Neuronal stem cell (in vitro differentiated cells): ENCODE results near the gene S100Z.

Experiments used
- DNase-seq: peaks from one replicate; pipeline ENCODE4 v3.0.0-alpha.2; 2013; ENCODE audit warnings: low spot score
- H2AFZ ChIP-seq: one replicate; pipeline ENCODE4 v1.6.1; 2013; ENCODE audit warnings: mild to moderate bottlenecking, low read length, inconsistent platforms
- H2AK5ac ChIP-seq: 2 replicates; pipeline ENCODE4 v1.6.1; 2013; ENCODE audit warnings: low read depth, mild to moderate bottlenecking, inconsistent platforms, low read length, moderate library complexity, mixed read lengths
- H2BK120ac ChIP-seq: 2 replicates; pipeline ENCODE4 v1.6.1; 2013; ENCODE audit warnings: low read depth, mild to moderate bottlenecking, inconsistent platforms, low read length, moderate library complexity, mixed read lengths
- H2BK12ac ChIP-seq: one replicate; pipeline ENCODE4 v1.6.1; 2013; ENCODE audit warnings: low read length, inconsistent platforms
- H2BK15ac ChIP-seq: 2 replicates; pipeline ENCODE4 v1.6.1; 2013; ENCODE audit warnings: mild to moderate bottlenecking, low read length, inconsistent platforms, mixed read lengths
- H2BK5ac ChIP-seq: one replicate; pipeline ENCODE4 v1.6.1; 2013; ENCODE audit warnings: inconsistent platforms, mild to moderate bottlenecking, low read length, moderate library complexity
- H3K14ac ChIP-seq: one replicate; pipeline ENCODE4 v1.6.1; 2013; ENCODE audit warnings: low read length, inconsistent platforms
- H3K18ac ChIP-seq: 2 replicates; pipeline ENCODE4 v1.6.1; 2013; ENCODE audit warnings: low read length, inconsistent platforms
- H3K23ac ChIP-seq: 2 replicates; pipeline ENCODE4 v1.6.1; 2013; ENCODE audit warnings: low read depth, mild to moderate bottlenecking, mixed read lengths, low read length, inconsistent platforms; ENCODE audit not compliant: poor library complexity
- H3K27ac ChIP-seq: replicated peaks from 3 replicates; pipeline ENCODE4 v1.5.1; 2013; ENCODE audit warnings: low read length, inconsistent platforms
- H3K27me3 ChIP-seq, 3 experiments: 2 replicates each; pipeline ENCODE4 v1.6.1; 2013; ENCODE audit warnings: low read length in 3 of 3, mild to moderate bottlenecking in 2 of 3, inconsistent platforms in 1 of 3, low read depth in 1 of 3, mixed read lengths in 1 of 3, moderate library complexity in 1 of 3; ENCODE audit not compliant: control insufficient read depth in 3 of 3, insufficient read depth in 3 of 3
- H3K36me3 ChIP-seq, 2 donors: replicated peaks in 1 of 2; 2 replicates each; pipeline ENCODE4 v1.6.1; 2013; ENCODE audit warnings: low read length in 2 of 2; ENCODE audit not compliant: control insufficient read depth in 2 of 2, insufficient read depth in 2 of 2
- H3K4ac ChIP-seq: 2 replicates; pipeline ENCODE4 v1.6.1; 2013; ENCODE audit warnings: inconsistent platforms, mild to moderate bottlenecking, low read length, moderate library complexity
- H3K4me1 ChIP-seq, 2 donors: 1 replicate in 1 of 2; 2 replicates in 1 of 2; pipeline ENCODE4 v1.6.1; 2013; ENCODE audit warnings: low read length in 2 of 2, low read depth in 1 of 2; ENCODE audit not compliant: control insufficient read depth in 2 of 2, insufficient read depth in 1 of 2
- H3K4me2 ChIP-seq: one replicate; pipeline ENCODE4 v1.6.1; 2013; ENCODE audit warnings: mild to moderate bottlenecking, low read length, inconsistent platforms; ENCODE audit not compliant: insufficient read depth, poor library complexity, severe bottlenecking
- H3K4me3 ChIP-seq, 2 donors: 2 replicates each; pipeline ENCODE4 v1.5.1; 2013; ENCODE audit warnings: low read length in 2 of 2, mild to moderate bottlenecking in 2 of 2, inconsistent platforms in 1 of 2, moderate library complexity in 1 of 2
- H3K79me1 ChIP-seq: one replicate; pipeline ENCODE4 v1.6.1; 2013; ENCODE audit warnings: low read depth, mild to moderate bottlenecking, inconsistent platforms, low read length, moderate library complexity
- H3K9ac ChIP-seq: one replicate; pipeline ENCODE4 v1.6.1; 2013; ENCODE audit warnings: mild to moderate bottlenecking, low read depth, low read length, inconsistent platforms; ENCODE audit not compliant: poor library complexity
- H3K9me3 ChIP-seq, 2 donors: replicated peaks in 1 of 2; 2 replicates each; pipeline versions ENCODE3 to v1.6.1; 2013; ENCODE audit warnings: low read length in 2 of 2, mild to moderate bottlenecking in 2 of 2, inconsistent platforms in 1 of 2, low read depth in 1 of 2, mixed read lengths in 1 of 2, moderate library complexity in 1 of 2; ENCODE audit not compliant: control insufficient read depth in 2 of 2, insufficient read depth in 1 of 2
- H4K8ac ChIP-seq: one replicate; pipeline ENCODE4 v1.6.1; 2013; ENCODE audit warnings: low read depth, mild to moderate bottlenecking, inconsistent platforms, low read length, moderate library complexity
- H4K91ac ChIP-seq: one replicate; pipeline ENCODE4 v1.6.1; 2013; ENCODE audit warnings: low read length, low read depth, mild to moderate bottlenecking, inconsistent platforms; ENCODE audit not compliant: poor library complexity
- WGBS, 2 donors: extraction: QIAGEN DNeasy Blood & Tissue Kit; methylation state at CpG; one replicate each; pipeline ENCODE4 v1.1.7; 2013; ENCODE audit warnings: missing lambda C conversion rate in 2 of 2, mixed read lengths in 1 of 2; ENCODE audit not compliant: insufficient read length in 2 of 2, insufficient replicate concordance in 1 of 2; ENCODE audit errors: extremely low coverage in 2 of 2; 5-methylcytosine and 5-hydroxymethylcytosine counted together

The S100Z gene

GRCh38 chr5:76804266-76804665 lies 45.5 kb upstream of the S100Z start:
- no peak overlapping the region for H3K4ac ChIP-seq
- H2AFZ ChIP-seq: no peak overlapping the region
- no peak overlapping the region for H3K9ac ChIP-seq
- H3K27ac ChIP-seq: no peak overlapping the region
- H3K27me3 ChIP-seq: no peaks in the 10 kb centered on the region
- no peak overlapping the region for H3K23ac ChIP-seq
- no peak overlapping the region for H3K14ac ChIP-seq
- peaks cover 22 to 29% of the 10 kb centered on the region in 2 donors for H3K4me1 ChIP-seq
- H3K79me1 ChIP-seq: no peaks in the 10 kb centered on the region
- no peak overlapping the region for H3K4me3 ChIP-seq
- H3K9me3 ChIP-seq: no peaks in the 10 kb centered on the region
- H4K91ac ChIP-seq: no peak overlapping the region
- H3K4me2 ChIP-seq: no peak overlapping the region
- H2AK5ac ChIP-seq: peak overlapping the region; percentile 30
- no peak overlapping the region for H2BK5ac ChIP-seq
- no CpG with 5 or more reads among the region's 8 CpGs for WGBS, 2 donors
- H3K36me3 ChIP-seq: no peaks in the 10 kb centered on the region
- no peak overlapping the region for H2BK12ac ChIP-seq
- peak overlapping the region; percentile 5 for H3K18ac ChIP-seq
- H4K8ac ChIP-seq: no peak overlapping the region
- DNase-seq: no peak
- H2BK120ac ChIP-seq: no peak overlapping the region
- H2BK15ac ChIP-seq: peak overlapping the region; percentile 23

- Histone ChIP-seq H3K4me1 (peaks cover 21 to 29% of the 10 kb centered on the region in 2 donors), H2BK120ac (no peak overlapping the region), H3K4me3 (no peak overlapping the region), H4K91ac (peak overlapping the region; percentile 61), H3K14ac (no peak overlapping the region), H3K27ac (peak overlapping the region; percentile 42), H3K4ac (no peak overlapping the region), H3K79me1 (no peaks in the 10 kb centered on the region), H2AFZ (peak overlapping the region; percentile 27), H3K4me2 (no peak overlapping the region), H3K9ac (no peak overlapping the region), H3K27me3 (no peaks in the 10 kb centered on the region), H2BK5ac (no peak overlapping the region), H2BK12ac (peak overlapping the region; percentile 49), H3K23ac (no peak overlapping the region), H3K18ac (peak overlapping the region; percentile 39), H4K8ac (no peak overlapping the region), H2AK5ac (no peak overlapping the region), H2BK15ac (no peak overlapping the region), H3K36me3 (no peaks in the 10 kb centered on the region), H3K9me3 (peaks cover 2 to 5% of the 10 kb centered on the region in 2 donors)
- no peak for DNase-seq
- WGBS, 2 donors: no CpG with 5 or more reads among the region's 7 CpGs
Measured at GRCh38 chr5:76805821-76806505, 43.9 kb upstream of the S100Z start.

GRCh38 chr5:76807296-76807695 lies 42.5 kb upstream of the S100Z start:
- DNase-seq: no peak
- Histone ChIP-seq H3K79me1 (no peaks in the 10 kb centered on the region), H2BK15ac (no peak overlapping the region), H3K9me3 (peaks cover 3 to 9% of the 10 kb centered on the region in 2 donors), H3K27me3 (no peaks in the 10 kb centered on the region), H3K36me3 (no peaks in the 10 kb centered on the region), H3K23ac (no peak overlapping the region), H2BK120ac (no peak overlapping the region), H3K4me2 (no peak overlapping the region), H3K4me3 (no peak overlapping the region), H3K4me1 (peaks cover 21 to 29% of the 10 kb centered on the region in 2 donors), H2BK12ac (no peak overlapping the region), H2AK5ac (no peak overlapping the region), H3K14ac (no peak overlapping the region), H3K9ac (no peak overlapping the region), H3K18ac (no peak overlapping the region), H2AFZ (peak overlapping the region; percentile 77), H3K4ac (no peak overlapping the region), H2BK5ac (no peak overlapping the region), H3K27ac (peak overlapping the region; percentile 77), H4K8ac (no peak overlapping the region), H4K91ac (no peak overlapping the region)
- WGBS, 2 donors: no CpG with 5 or more reads among the region's 3 CpGs

- no peaks in the 10 kb centered on the region for H3K27me3 ChIP-seq
- no peak overlapping the region for H2BK5ac ChIP-seq
- H3K4ac ChIP-seq: no peak overlapping the region
- peak overlapping the region; percentile 58 for H3K18ac ChIP-seq
- no peak for DNase-seq
- no peaks in the 10 kb centered on the region for H3K36me3 ChIP-seq
- peaks cover 3 to 9% of the 10 kb centered on the region in 2 donors for H3K9me3 ChIP-seq
- peaks cover 21 to 29% of the 10 kb centered on the region in 2 donors for H3K4me1 ChIP-seq
- no peak overlapping the region for H2BK120ac ChIP-seq
- H2BK12ac ChIP-seq: no peak overlapping the region
- H3K4me2 ChIP-seq: peak overlapping the region; percentile 28
- H3K9ac ChIP-seq: no peak overlapping the region
- no peak overlapping the region for H3K14ac ChIP-seq
- peak overlapping the region; percentile 90 for H3K27ac ChIP-seq
- H3K23ac ChIP-seq: no peak overlapping the region
- no peak overlapping the region for H2BK15ac ChIP-seq
- no CpG with 5 or more reads among the region's 5 CpGs for WGBS, 2 donors
- H3K4me3 ChIP-seq: no peak overlapping the region
- H3K79me1 ChIP-seq: no peaks in the 10 kb centered on the region
- H4K8ac ChIP-seq: no peak overlapping the region
- peak overlapping the region; percentile 11 for H4K91ac ChIP-seq
- H2AFZ ChIP-seq: peak overlapping the region; percentile 77
- no peak overlapping the region for H2AK5ac ChIP-seq
Measured at GRCh38 chr5:76808141-76808691, 41.6 kb upstream of the S100Z start.
